GM19455 (cell line): ENCODE measurements around the gene FGF16.
"Not testable (repeated sequence)": the region's sequence is repeated elsewhere in the genome, so short reads cannot be mapped to it uniquely, and the experiment has no call there.

Source experiments
- ATAC-seq: cut with Tn5 transposase; IDR thresholded peaks from one replicate; pipeline ENCODE4 v1.9.1; 2021; ENCODE audit not compliant: unreplicated experiment

Gene FGF16

DNA sequence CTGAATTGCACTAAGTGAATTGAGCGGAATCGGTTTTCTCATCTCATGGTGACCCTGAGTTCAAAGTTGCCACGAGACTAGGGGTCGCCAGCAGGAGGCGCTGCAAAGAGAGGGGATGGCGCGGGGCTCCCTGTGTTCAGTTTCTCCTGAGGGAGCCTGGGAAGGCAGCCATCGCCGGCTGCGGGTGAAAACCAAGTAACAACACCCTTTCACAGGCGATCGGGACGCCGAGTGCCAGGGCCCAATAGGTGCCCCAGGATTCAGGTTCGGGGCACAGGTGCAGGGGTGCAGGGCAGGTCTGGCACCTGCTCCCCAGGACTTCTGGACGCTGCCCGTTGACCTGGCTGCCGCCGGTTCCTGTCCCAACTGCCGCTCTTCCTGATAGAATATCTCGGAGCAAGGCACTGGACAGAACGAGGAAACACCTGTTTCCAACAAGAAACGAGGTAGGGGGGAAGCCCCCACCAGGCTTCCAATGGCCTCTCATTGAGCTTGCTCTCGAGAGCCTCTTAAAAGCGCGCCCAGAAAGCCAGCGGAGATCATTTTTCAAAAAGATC is 1.1 kb upstream of the FGF16 start:
- no peak for ATAC-seq

DNA sequence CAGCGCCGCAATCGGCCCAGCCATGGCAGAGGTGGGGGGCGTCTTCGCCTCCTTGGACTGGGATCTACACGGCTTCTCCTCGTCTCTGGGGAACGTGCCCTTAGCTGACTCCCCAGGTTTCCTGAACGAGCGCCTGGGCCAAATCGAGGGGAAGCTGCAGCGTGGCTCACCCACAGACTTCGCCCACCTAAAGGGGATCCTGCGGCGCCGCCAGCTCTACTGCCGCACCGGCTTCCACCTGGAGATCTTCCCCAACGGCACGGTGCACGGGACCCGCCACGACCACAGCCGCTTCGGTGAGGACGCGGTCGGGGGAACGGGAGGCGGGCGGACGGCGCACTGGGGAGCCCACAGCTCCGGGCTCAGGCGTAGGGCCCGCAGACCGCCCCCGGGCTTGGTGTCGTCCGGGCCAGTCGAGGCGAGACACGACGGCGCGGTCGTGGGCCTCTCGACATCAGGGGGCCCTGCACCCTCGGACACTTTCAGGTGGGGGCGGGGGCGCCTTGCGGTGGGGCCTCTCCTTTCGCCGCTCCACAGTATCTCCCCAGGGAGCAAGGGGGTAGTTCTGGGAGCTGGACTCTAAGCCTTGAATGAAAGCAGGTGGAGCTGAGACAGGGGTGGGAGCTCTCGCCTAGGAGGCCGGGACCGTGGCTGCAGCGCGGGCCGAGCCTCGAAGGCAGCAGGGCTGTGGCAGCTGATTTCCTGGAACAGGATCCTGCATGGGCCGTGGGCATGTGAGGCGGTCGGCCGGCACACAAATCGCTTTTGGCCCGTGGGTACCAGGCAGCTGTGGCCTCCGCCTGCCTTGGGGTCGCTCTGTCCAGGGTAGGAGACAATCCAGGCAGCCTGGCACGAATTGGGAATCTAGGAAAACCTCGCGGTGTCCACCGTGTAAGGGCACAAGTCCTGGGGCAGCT is 722 bp downstream of the FGF16 start:
- no peak for ATAC-seq

DNA sequence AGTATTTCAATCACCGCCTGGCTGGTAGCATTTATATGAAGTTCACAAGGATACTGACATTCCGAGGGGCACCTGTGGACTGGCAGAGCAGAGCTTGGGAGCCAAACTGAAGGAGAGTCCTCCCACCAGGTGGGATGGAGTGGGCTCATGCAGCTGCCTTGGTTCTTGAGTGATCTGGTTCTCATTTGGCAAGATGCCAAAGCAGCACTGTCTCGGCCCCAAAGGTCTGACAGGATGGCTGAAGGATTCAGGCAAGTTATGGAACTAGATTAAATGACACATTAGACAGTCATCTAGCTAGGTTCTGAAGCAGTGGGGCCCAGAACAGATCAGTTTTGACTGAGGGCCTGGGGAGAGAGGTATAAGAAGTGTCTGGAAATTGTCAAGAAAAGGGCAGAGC is 3.2 kb downstream of the FGF16 start:
- ATAC-seq, result no peak

DNA sequence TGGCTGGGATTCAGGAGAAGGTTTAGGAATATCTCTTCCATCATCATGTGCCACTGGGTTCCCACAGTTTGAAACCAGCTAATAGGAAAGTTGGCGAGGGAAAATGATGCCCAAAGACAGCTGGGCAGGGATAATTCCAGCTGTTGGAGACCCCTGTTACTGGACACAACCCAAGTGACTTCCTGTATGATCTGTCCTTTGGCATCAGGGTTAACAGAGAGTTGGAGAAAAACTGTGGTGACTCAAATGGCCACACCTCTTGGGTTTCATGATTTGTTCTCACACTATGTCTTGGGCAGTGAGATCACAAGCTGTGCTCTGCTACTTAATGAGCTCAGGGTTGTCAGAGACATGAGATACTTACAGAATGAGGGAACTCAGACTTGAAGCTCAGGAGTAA is 3.8 kb downstream of the FGF16 start:
- ATAC-seq, result no peak

DNA sequence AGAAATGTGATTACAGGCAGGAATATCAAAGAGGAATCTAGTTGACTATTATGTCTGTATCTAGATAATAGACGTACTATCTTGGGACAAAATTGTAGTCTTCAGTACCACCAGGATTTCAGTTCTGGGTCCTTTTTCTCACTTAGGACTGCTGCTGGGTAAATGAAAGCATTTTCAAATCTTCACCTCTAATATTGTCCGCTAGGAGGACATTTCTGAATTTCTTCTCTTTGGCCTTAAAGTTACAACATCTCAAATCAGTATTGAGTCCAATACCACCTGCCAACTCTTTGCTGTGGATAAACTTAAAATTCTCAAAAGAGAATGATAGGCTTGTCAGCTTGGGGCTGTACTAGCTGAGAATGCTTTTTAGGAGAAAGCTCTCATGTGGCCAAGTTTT is 6.0 kb downstream of the FGF16 start:
- ATAC-seq, result no peak

DNA sequence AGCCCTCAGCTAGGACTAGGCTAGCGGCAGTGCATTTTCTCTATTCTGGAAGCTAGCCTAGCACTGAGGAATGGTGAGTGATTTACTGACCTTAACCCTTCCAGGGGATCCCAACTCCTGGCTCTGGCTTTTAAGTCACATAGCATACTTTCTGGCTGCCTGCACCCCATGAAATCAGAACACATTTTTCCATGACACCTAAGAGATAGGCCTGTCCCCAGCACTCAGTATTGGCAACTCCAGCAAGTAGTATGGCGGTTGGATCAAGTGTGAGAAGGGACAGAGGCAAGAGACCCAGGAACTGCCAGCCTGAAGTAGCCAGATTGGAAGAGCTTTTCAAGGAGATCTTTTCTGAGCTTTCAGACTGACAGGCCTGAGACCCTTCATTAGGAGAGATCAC is 8.2 kb downstream of the FGF16 start:
- ATAC-seq, result no peak

DNA sequence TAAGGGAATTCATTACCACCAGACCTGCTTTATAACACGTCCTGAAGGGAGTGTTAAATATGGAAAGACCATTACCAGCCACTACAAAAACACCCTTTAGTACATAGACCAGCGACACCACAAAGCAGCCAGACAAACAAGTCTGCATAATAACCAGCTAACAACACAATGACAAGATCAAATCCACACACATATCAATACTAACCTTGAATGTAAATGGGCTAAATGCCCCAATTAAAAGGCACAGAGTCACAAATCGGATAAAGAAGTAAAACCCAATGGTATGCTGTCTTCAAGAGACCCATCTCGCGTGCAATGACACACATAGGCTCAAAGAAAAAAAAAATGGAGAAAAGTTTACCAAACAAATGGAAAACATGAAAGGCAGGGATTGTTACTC is 36.9 kb downstream of the FGF16 start:
- ATAC-seq, result no peak

DNA sequence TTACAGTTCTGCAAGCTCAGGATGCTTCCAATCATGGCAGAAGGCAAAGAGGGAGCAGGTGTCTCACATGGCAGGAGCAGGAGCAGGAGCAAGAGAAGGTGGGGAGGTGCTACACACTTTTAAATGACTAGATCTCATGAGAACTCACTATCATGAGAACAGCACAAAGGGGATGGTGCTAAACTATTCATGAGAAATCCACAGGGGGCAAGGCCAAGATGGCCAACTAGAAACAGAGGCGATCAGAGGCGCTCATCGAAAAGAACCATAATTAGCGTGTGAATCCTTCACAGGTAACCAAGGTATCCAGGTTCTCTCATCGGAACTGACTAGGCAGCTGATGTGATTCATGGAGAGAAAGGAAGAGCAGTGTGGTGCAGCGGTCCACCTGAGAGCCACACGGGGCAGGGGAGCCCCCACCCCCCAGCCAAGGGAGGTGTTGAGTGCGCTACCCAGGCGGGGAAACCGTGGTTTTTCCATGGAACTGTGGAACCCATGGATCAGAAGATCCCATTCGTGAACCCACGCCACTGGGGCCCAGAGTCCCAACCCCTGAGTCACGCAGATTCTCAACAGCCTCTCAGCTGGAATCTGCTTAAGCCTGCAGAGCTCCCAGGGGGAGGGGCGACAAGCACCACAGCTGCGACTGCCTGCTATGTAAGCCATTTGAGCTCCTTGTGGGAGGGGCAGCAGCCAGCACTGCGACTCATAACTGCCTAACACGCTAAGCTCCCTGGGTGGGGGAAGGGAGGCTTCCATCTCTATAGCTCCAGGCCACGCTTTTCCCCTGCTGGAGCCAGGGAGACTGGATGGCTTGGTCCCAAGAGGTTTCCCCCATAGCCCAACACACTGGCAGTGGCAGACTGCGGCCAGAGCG is 46.7 kb downstream of the FGF16 start:
- no peak for ATAC-seq

DNA sequence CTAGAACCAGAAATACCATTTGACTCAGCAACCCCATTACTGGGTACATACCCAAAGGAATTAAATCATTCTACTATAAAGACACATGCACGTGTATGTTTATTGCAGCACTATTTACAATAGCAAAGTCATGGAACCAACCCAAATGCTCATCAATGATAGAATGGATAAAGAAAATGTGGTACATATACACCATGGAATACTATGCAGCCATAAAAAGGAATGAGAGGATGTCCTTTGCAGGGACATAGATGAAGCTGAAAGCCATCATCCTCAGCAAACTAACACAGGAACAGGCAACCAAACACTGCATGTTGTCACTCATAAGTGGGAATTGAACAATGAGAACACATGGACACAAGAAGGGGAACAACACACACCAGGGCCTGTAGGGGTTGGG is 53.0 kb downstream of the FGF16 start:
- not testable (repeated sequence) for ATAC-seq

DNA sequence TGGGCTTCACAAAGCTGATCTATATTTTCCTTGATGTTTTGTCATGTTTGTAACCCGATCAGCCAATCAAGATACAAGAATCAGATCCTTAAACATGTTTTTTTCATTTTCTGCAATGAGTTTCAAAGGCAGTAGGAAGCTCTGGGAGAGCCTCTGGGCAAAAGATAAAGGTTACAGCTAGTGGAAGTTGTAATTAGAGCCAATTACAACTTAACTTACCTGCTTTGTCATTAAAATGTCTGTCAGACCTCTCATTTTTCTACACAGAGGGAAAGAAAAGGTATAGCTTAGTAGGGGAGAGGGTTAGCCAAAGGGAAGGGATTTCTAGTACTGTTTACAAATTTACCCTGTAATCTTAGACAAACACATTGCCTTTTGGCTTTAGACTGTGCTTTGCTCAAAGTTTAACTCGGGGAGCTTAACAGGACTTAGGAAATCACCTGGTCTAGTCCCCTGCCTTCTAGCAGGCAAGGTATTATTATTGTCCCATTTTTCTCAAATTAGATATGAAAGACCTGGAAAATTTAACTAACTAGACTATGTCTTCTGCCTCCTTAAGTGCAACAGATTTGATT is 55.8 kb downstream of the FGF16 start:
- no peak for ATAC-seq

DNA sequence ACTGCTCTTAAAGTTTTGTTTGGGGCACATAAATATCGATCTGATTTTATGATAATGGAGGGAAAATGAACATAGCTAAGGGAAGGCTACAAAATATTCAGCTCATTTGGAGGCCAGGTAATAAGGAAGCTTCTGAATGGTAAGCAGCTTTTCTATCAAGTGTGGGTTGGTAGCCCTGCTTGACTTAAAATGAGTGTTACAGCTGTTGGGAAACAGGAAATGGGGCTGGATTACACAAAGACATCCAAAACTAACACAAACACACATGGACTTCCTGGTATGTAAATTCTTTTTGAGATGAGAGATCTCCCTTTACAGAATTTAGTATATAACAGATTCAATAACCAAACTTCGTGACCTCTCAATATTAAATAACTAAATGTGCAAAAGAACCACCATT is 58.0 kb downstream of the FGF16 start:
- no peak for ATAC-seq
